HG03280 (cell line): ENCODE measurements around the gene PDK2.

Source experiments
- ATAC-seq: cut with Tn5 transposase; IDR thresholded peaks from one replicate; pipeline ENCODE4 v1.9.1; 2021; ENCODE audit warnings: mild to moderate bottlenecking, moderate library complexity; ENCODE audit not compliant: unreplicated experiment

PDK2 gene

GRCh38 chr17:50133769-50134099, 38.6 kb downstream of the PDK2 start:
- ATAC-seq, result no peak

DNA sequence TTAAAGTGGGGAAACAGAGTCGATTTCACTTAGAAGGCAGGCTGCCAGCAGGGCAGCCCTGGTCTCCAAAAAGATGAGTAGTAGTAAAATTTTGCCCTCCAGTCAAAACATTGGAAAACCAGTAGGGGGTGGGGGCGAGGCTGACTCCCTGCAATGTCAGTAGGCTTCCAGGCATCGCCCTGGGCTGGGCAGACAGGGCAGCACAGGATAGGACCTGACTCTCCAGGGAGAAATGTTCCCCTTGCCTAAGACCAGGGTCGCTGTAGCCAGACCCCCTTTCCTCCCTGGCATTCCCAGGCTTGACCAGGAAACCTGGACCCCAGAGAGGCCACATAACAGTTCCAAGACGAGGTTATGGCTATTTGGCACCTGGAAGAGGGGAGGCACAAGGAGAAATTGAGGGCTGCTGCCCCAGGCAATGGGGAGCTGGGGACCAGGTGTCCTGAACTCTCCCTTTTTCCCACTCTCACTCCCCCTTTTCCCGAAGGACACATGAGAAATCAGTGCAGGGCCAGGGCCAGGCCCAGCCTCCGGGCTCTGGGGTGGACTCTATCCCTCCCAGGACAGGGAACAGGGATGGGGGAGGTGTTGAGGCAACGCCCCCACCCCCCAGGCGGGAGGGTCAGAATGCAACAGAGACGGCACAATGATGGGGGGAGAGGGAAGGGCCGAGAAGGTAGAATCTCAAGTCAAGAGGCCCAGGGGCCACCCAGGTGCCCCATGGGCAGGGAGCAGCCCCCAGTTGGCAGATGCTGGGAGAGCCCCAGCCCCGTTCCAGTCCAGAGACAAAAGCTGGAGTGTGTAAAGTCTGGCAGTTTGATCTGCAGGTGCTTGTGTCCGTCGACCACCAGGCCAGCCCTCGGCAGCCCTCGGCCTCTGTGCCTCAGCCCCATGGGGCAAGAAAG, 39.3 kb downstream of the PDK2 start:
- no peak for ATAC-seq

- no peak for ATAC-seq
Measured at GRCh38 chr17:50135316-50136095, 40.4 kb downstream of the PDK2 start.

GRCh38 chr17:50136096-50136687, 41.0 kb downstream of the PDK2 start:
- no peak for ATAC-seq

DNA sequence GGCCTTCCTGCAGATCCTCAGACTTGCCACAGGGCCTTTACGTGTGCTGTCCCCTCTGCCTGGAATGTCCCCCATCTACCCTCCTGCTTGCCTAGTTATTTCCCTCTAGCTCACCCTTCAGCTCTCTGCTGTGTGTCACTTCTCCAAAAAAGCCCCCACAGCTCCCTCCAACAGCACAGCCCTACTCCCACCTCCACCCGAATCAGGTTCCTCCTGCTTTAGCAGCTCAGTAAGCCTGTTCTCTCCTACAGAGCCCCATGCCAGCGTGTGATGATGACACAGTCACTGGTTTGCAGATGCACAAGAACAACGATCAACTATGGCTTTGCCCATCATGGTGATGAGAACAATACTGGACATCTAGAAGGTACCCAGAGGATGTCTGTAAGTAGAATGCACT, 41.9 kb downstream of the PDK2 start:
- ATAC-seq, result no peak

DNA sequence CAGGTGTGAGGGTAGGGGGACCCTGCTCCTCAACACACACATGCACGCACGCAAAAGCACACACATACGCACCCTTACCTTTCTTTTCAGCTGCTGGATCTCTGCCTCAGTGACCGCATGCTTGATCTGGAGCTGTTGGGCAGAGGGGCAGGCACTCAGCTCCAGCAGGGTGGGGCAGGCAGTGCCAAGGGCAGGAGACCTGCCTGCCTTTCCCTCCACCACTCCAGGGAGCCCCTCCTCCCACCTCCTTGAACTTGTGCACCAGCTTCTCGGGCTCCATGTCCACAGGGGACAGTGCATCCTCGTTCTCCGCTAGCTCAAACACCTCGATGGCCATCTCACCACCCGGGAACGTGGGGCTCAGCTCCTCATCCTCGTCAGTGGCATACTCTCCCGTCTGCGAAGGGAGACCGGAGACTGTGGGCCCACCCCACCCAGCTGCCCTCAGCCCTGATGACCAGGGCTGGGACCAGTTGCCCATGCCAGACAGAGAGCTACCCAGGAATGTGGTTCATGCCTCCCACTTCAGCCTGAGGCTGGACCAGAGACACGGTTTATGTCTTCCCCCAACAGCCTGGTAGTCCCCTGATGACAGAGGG, 44.1 kb downstream of the PDK2 start:
- no peak for ATAC-seq

DNA sequence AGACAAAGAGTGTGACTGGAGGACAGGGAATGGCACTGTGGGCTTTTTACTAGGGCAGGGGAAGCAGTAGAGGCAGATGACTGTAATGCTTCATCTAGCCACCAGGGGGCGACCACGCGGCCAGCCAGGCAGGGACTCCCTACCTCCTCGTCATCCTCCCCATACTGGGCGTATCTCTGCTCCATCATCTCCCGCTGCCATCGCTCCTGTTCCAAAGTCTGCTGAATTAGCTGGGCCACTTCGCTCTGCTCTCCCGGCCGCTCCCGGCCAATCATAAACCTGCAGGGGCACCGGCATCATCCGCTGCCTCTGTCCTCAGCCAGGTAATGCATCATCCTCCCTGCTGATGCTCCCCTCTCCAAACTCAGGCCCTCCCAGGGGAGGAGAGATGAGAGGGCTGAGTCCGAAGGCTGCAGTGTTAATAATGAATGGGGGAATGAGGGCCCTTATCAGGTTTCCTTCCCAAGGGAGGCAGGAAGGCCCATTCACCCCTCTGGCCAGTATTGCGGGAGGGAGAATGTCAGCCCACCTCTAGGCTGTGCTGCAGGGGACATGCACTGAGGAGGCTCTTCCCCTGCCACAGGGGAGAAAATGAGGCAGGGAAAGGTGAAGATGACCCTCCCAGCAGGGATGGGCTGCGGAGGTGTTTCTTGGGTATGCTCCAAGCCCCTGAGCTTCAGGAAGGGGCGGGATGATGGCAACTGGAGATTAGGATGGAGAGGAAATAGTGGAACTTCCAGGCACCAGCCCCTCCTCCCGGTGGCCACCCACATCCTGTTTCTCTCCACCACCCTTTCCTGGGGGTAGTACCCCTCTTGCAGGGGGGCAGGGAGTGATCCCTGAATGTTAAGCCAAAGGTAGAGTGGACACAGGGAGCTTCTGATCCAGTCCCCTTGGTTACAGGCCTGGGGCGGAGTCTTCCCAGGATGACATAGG, 45.1 kb downstream of the PDK2 start:
- ATAC-seq, result peak; percentile 55

GRCh38 chr17:50141026-50141744, 46.0 kb downstream of the PDK2 start:
- no peak for ATAC-seq

DNA sequence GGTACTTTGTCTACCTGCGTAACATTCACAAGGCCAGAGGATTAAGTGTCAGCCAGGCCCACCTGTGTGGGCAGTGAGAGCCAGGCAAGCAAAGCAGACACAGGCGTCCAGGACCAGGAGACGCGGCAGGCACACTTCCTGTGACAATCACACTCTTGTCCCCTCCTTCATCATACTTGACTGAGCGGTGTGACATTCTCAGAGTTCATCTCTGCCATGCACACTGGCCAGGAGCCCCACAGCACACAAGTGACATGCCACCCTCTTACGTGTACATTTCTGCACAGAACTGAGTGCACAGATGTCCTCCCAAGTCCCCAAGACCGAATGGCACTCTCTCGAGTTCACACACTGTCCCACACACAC, 46.6 kb downstream of the PDK2 start:
- ATAC-seq, result no peak

DNA sequence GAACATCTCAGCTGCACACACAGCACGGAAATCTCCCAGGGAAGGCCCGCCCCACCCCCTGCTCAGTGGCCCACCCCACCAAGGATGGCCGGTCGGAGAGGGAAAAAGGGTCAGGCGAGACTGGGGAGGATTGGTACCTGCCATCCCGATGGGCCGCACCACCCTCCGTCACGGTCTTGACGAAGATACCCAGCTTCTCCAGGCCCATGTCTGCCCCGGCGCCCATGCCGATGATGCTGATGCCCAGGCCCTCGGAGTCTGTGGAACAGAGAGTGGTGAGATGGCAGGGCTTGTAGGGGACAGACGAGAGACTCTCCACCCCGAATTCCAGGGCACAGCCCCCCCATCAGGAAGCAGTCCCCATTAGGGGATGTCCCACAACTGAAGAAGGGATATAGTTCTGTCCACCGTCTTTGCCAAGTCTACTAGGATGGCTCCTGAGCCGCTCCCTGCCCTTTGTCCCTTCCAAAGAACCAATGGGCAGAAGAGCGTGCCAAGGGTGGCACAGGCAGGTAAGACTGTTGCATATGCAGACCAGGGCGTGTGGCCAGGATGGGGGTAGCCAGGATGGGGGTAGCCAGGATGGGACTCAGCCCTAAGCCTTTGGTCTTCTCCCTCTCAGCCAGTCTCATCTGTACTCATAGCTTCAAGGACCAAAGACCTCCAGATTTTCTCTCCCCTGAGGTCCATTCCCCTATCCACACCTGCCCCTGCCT, 48.5 kb downstream of the PDK2 start:
- ATAC-seq, result no peak

GRCh38 chr17:50144355-50144754, 49.2 kb downstream of the PDK2 start:
- no peak for ATAC-seq

DNA sequence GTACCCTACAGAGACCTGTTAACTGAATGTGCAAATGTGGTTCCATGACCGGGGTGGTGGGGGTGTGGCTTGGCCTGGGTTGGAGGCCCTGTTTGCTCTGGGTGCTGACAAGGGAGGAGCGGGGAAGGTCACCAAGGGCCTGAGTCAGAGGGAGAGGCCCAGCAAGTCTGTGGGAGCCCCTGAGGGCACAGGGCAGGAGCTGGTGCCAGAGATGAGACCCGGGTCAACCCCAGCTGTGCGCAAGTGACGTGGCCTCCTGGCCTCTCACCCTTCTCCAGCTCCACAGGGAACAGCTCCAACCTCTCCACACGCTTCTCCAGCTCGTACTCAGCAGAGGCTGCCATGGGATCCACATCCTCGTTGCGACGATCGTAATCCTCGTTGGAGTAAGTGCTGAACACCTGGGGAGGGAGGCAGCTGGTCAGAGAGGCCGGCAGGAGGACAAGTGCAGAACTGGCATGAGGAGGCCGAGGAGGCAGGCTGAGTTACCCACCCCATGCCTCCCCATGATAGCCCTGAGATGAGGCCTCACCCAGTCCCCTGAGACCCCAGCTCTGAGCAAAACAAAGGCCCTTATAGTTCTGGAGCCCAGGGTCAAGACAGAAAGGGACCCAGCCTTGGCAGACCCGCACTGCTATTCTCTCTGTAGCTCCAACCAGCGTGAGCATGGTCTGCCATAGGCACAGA, 49.8 kb downstream of the PDK2 start:
- no peak for ATAC-seq

DNA sequence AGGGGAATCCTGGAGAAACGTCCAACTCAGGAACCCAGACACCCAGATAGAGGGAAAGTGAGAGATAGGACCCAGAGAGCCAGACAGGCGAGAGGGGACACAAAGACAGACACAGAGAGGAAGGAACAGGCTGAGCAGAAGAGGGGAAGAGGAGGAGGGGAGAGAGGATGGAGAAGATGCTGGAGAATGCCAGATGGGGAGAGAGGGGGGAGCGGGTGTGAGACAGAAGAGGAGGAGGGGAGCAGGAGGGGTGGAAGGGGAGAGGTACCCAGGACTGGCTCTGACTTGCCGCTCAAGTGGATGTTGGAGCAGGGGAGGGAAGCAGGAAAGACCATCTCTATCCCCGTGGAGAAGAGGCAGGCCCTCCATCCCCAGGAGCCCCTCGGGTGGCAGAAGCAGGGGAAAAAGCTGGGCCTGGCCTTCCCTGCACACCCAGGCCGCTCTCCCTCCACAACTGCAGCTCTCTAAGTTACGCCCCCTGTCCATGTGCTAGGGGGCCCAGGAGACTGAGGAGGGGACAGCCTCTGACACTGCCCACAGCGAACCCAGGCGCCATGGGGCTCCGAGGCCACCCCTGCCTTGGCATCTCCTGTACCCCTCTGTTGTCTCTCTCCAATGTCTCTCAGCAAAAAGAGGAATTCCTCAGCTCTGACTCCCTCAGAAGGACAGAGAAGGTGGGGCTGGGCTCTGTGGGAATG, 50.5 kb downstream of the PDK2 start:
- ATAC-seq, result no peak

- no peak for ATAC-seq
Measured at GRCh38 chr17:50146230-50146926, 51.2 kb downstream of the PDK2 start.

- no peak for ATAC-seq
Measured at GRCh38 chr17:50146927-50147665, 51.9 kb downstream of the PDK2 start.

DNA sequence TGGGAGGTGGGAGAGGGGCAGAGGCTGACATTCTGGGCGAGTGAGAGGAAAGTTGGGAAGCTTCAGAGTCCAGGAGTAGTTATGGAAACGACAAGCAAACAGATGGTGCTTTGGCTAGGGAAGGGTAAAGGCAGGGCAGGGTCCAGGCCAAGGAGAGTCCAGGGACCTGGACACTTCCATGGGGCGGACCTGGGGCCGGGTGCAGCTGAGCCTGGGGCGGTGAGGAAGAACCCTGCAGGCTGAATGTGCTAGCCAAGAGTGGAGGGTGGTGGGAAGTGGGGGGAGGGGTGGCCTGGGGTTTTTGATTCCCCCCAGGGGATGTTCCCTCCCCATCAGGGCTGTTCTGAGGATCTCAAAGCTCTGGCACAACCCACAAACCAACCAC, 52.7 kb downstream of the PDK2 start:
- ATAC-seq, result no peak
